A549 (cell line): ENCODE data around the gene TTC21B.

ENCODE experiments used
- BHLHE40 ChIP-seq: IDR thresholded peaks from 2 replicates; pipeline ENCODE4 v1.6.1; 2012; ENCODE audit warnings: low read depth, low read length, inconsistent platforms
- CEBPB ChIP-seq, 2 experiments: fragments of >200 bp in 1 of 2; sonication (Bioruptor Twin) in 1 of 2; formaldehyde crosslinking in 1 of 2; IDR thresholded peaks; 2 replicates each; pipeline ENCODE4 v1.6.1; 2012 to 2016
- HEYL ChIP-seq: fragments of 250-450 bp; sonication (Bioruptor Pico); IDR thresholded peaks from 2 replicates; pipeline ENCODE4 v1.8.0; 2021; ENCODE audit warnings: mild to moderate bottlenecking, moderate library complexity
- KDM5A ChIP-seq: fragments of 200-600 bp; sonication (generic); IDR thresholded peaks from 2 replicates; pipeline ENCODE4 v1.6.1; 2016; ENCODE audit warnings: antibody characterized with exemption, mild to moderate bottlenecking
- MAZ ChIP-seq: fragments of 150-350 bp; IDR thresholded peaks from 2 replicates; pipeline ENCODE4 v1.6.1; 2014; ENCODE audit warnings: antibody characterized with exemption, low read depth, low read length, borderline replicate concordance
- MYC ChIP-seq: IDR thresholded peaks from 2 replicates; pipeline ENCODE4 v1.6.1; 2012; ENCODE audit warnings: mild to moderate bottlenecking, inconsistent platforms, low read length, improper control_type of control experiment, borderline replicate concordance
- PBX3 ChIP-seq: IDR thresholded peaks from 2 replicates; pipeline ENCODE4 v1.6.1; 2012
- POLR2A ChIP-seq: IDR thresholded peaks from 2 replicates; pipeline ENCODE4 v1.6.1; 2012; ENCODE audit warnings: mild to moderate bottlenecking, low read length
- RAD21 ChIP-seq, 2 experiments: fragments of >200 bp in 1 of 2; sonication (Bioruptor Twin) in 1 of 2; formaldehyde crosslinking in 1 of 2; IDR thresholded peaks in 1 of 2; conservative IDR thresholded peaks in 1 of 2; 2 replicates in 1 of 2; 3 replicates in 1 of 2; pipeline ENCODE4 v1.6.1; 2012 to 2018; ENCODE audit warnings: inconsistent platforms in 1 of 2
- SREBF2 ChIP-seq: fragments of 450-650 bp; IDR thresholded peaks from 2 replicates; pipeline ENCODE4 v1.6.1; 2014; ENCODE audit warnings: mild to moderate bottlenecking, moderate library complexity
- ZC3H11A ChIP-seq: fragments of 450-650 bp; IDR thresholded peaks from 2 replicates; pipeline ENCODE4 v1.6.1; 2014; ENCODE audit warnings: antibody characterized with exemption, mild to moderate bottlenecking
- TF ChIP-seq, protein P1 (sequence below): fragments of >200 bp; sonication (Bioruptor Twin); formaldehyde crosslinking; IDR thresholded peaks from 3 replicates; pipeline ENCODE4 v1.5.1; 2016
- TF ChIP-seq, protein P2 (sequence below): IDR thresholded peaks from 2 replicates; pipeline ENCODE4 v1.6.1; 2012

DNA sequence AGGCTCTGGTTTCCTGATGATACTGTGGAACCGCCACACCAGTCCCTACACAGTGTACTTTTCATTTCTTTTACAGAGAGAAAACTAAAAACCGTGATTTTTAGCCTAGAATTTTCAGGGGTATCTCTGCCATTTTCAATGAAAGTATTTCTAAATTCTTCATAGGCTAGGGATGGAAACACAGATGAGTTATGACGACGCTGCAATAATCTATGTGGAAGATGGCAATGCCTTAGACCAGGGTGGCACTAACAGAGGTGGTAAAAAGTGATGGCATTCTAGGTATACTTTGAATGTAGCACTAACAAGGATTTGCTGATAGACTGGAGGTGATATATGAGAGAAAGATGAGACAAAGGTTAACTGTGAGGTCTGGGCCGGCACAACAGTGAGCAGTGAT lies 56.5 kb downstream of the TTC21B start:
- no peak for TF ChIP-seq HEYL (CRISPR knock-in tag)
- TF ChIP-seq, protein P1, sequence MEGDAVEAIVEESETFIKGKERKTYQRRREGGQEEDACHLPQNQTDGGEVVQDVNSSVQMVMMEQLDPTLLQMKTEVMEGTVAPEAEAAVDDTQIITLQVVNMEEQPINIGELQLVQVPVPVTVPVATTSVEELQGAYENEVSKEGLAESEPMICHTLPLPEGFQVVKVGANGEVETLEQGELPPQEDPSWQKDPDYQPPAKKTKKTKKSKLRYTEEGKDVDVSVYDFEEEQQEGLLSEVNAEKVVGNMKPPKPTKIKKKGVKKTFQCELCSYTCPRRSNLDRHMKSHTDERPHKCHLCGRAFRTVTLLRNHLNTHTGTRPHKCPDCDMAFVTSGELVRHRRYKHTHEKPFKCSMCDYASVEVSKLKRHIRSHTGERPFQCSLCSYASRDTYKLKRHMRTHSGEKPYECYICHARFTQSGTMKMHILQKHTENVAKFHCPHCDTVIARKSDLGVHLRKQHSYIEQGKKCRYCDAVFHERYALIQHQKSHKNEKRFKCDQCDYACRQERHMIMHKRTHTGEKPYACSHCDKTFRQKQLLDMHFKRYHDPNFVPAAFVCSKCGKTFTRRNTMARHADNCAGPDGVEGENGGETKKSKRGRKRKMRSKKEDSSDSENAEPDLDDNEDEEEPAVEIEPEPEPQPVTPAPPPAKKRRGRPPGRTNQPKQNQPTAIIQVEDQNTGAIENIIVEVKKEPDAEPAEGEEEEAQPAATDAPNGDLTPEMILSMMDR = no peak
- no peak for TF ChIP-seq CEBPB (IDR thresholded peaks at IDR 0.05)
- TF ChIP-seq POLR2A = no peak
- no peak for TF ChIP-seq ZC3H11A
- no peak for TF ChIP-seq MAZ
- TF ChIP-seq, protein P2, sequence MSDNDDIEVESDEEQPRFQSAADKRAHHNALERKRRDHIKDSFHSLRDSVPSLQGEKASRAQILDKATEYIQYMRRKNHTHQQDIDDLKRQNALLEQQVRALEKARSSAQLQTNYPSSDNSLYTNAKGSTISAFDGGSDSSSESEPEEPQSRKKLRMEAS = no peak
- no peak for TF ChIP-seq RAD21 (conservative IDR thresholded peaks at IDR 0.05 in 1 of 2, IDR thresholded peaks at IDR 0.05 in 1 of 2)
- no peak for TF ChIP-seq MYC
- TF ChIP-seq KDM5A = no peak
- no peak for TF ChIP-seq PBX3
- TF ChIP-seq BHLHE40 = no peak
- no peak for TF ChIP-seq SREBF2
